DOHH2 (cell line): Measurements from ENCODE around the gene FKBP10.

Experiments
- EZH2phosphoT487 ChIP-seq: fragments of 200-600 bp; sonication (generic); IDR thresholded peaks from 2 replicates; pipeline ENCODE4 v1.6.1; 2017; ENCODE audit warnings: borderline replicate concordance, mild to moderate bottlenecking, antibody characterized with exemption, low read length, moderate library complexity, mixed read lengths
- TF ChIP-seq, protein P1 (sequence below): fragments of 200-600 bp; sonication (generic); IDR thresholded peaks from one replicate; pipeline ENCODE4 v1.5.1; 2014; ENCODE audit warnings: antibody characterized with exemption, mild to moderate bottlenecking, low read depth, low read length; ENCODE audit not compliant: poor library complexity, severe bottlenecking

DNA sequence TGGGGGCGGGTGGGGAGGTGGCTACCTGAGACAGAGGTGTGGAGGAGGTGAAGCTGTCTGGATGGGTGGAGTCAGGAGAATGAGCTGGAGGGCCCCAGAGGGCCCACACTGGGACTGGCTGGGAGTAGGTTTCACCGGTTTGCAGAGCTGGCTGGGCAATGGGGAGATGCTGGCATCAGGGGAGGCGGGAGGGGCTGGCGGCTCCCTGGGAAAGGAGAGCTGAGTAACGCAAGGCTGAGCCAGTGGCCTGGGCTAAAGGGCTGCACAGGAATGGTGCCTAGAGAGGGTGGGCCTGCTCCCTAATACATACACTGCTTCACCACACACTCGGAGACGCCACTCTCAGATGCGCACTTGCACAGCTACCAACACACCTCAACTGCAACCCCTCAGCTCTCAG is 13.4 kb upstream of the FKBP10 start:
- TF ChIP-seq, protein P1, sequence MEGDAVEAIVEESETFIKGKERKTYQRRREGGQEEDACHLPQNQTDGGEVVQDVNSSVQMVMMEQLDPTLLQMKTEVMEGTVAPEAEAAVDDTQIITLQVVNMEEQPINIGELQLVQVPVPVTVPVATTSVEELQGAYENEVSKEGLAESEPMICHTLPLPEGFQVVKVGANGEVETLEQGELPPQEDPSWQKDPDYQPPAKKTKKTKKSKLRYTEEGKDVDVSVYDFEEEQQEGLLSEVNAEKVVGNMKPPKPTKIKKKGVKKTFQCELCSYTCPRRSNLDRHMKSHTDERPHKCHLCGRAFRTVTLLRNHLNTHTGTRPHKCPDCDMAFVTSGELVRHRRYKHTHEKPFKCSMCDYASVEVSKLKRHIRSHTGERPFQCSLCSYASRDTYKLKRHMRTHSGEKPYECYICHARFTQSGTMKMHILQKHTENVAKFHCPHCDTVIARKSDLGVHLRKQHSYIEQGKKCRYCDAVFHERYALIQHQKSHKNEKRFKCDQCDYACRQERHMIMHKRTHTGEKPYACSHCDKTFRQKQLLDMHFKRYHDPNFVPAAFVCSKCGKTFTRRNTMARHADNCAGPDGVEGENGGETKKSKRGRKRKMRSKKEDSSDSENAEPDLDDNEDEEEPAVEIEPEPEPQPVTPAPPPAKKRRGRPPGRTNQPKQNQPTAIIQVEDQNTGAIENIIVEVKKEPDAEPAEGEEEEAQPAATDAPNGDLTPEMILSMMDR = no peak
- no peak for TF ChIP-seq EZH2phosphoT487
